ENCODE data around the gene WASL. TPM values are rescaled to one million over a fixed set of nuclear protein-coding genes. Genes with fewer than 3 reads are reported as not detected.

The WASL gene
- polyA plus RNA-seq, 1 donor from 2014 or later = 22.5 TPM

DNA sequence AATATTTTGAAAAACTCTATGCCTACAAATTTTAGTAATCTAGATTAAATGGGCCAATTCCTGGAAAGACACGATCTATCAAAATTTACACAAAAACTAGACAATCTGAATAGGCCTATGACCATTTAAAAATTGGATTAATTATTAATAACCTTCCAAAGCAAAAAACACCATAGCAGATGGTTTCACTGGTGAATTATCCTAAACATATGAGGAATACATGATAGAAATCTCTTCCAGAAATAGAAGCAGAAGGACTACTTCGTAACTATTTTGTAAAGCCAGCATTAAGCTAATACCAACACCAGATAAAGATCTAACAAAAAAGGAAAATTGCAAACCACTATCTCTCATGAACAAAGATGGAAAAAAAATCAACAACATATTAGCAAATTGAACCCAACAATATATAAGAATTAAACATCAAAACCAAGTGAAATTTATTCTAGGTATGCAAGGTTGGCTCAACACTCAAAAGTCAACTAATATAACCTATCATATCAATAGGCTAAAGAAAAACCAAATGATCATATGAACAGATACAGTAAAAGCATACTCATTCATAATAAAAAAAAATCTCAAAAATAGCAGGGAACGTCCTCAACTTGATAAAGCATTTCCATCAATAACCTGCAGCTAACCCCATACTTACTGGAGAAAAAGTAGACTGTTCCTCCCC is 16.3 kb downstream of the WASL start:
- no peaks in the 10 kb centered on the region for H3F3A ChIP-seq (ENCODE audit: insufficient read depth, low read length, poor library complexity, severe bottlenecking)
- H2AFZ ChIP-seq (ENCODE audit: low read depth, low read length) = no peak overlapping the region
- H3K36me3 ChIP-seq (ENCODE audit: insufficient read depth, low read length) = no peaks in the 10 kb centered on the region
- no peaks in the 10 kb centered on the region for H4K20me1 ChIP-seq (ENCODE audit: insufficient read depth)
- no peak overlapping the region for H3K4me3 ChIP-seq (ENCODE audit: low read length)
- no peak overlapping the region for H3K27ac ChIP-seq (ENCODE audit: low read length)
- H3K9me3 ChIP-seq (ENCODE audit: low read length) = no peaks in the 10 kb centered on the region
- TF ChIP-seq EZH2 (IDR thresholded peaks at IDR 0.05; ENCODE audit: borderline replicate concordance, insufficient read depth, low read length, poor library complexity, severe bottlenecking) (no peak), SMC3 (conservative IDR thresholded peaks at IDR 0.05; ENCODE audit: poor library complexity) (no peak), RAD21 (conservative IDR thresholded peaks at IDR 0.05) (no peak), TAF1 (IDR thresholded peaks at IDR 0.05; ENCODE audit: low read depth) (no peak), MXI1 (conservative IDR thresholded peaks at IDR 0.05; ENCODE audit: poor library complexity, severe bottlenecking) (no peak), EP300 (conservative IDR thresholded peaks at IDR 0.05; ENCODE audit: poor library complexity, severe bottlenecking) (no peak), REST (IDR thresholded peaks at IDR 0.05; ENCODE audit: borderline replicate concordance) (no peak), POLR2AphosphoS5 (IDR thresholded peaks at IDR 0.05) (no peak)
- TF ChIP-seq, protein P1, sequence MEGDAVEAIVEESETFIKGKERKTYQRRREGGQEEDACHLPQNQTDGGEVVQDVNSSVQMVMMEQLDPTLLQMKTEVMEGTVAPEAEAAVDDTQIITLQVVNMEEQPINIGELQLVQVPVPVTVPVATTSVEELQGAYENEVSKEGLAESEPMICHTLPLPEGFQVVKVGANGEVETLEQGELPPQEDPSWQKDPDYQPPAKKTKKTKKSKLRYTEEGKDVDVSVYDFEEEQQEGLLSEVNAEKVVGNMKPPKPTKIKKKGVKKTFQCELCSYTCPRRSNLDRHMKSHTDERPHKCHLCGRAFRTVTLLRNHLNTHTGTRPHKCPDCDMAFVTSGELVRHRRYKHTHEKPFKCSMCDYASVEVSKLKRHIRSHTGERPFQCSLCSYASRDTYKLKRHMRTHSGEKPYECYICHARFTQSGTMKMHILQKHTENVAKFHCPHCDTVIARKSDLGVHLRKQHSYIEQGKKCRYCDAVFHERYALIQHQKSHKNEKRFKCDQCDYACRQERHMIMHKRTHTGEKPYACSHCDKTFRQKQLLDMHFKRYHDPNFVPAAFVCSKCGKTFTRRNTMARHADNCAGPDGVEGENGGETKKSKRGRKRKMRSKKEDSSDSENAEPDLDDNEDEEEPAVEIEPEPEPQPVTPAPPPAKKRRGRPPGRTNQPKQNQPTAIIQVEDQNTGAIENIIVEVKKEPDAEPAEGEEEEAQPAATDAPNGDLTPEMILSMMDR (IDR thresholded peaks at IDR 0.05; ENCODE audit: poor library complexity, severe bottlenecking) = no peak
- no peak overlapping the region for H3K4me2 ChIP-seq (ENCODE audit: low read length)
- no peaks in the 10 kb centered on the region for H3K27me3 ChIP-seq (ENCODE audit: insufficient read depth, low read depth, low read length)
- H3K9me2 ChIP-seq (ENCODE audit: insufficient read depth, low read length) = no peaks in the 10 kb centered on the region
- H3K79me2 ChIP-seq (replicated peaks; ENCODE audit: insufficient read depth, low read length) = peaks cover 91% of the 10 kb centered on the region
- no peak overlapping the region for H3K9ac ChIP-seq (ENCODE audit: low read length)

- H4K20me1 ChIP-seq (ENCODE audit: insufficient read depth) = no peaks in the 10 kb centered on the region
Observed at GRCh38 chr7:123729218-123729578, 19.6 kb downstream of the WASL start.

More at GRCh38 chr7:123729218-123729578, 19.6 kb downstream of the WASL start:
- Histone ChIP-seq H3K9me2 (ENCODE audit: insufficient read depth, low read length) (no peaks in the 10 kb centered on the region), H3K4me2 (ENCODE audit: low read length) (no peak overlapping the region), H3K9ac (ENCODE audit: low read length) (no peak overlapping the region), H3K36me3 (ENCODE audit: insufficient read depth, low read length) (no peaks in the 10 kb centered on the region), H3K27ac (ENCODE audit: low read length) (no peak overlapping the region), H3F3A (ENCODE audit: insufficient read depth, low read length, poor library complexity, severe bottlenecking) (no peaks in the 10 kb centered on the region), H3K4me3 (ENCODE audit: low read length) (no peak overlapping the region), H3K27me3 (ENCODE audit: insufficient read depth, low read depth, low read length) (no peaks in the 10 kb centered on the region), H3K79me2 (replicated peaks; ENCODE audit: insufficient read depth, low read length) (peaks cover 91% of the 10 kb centered on the region), H3K9me3 (ENCODE audit: low read length) (no peaks in the 10 kb centered on the region), H2AFZ (ENCODE audit: low read depth, low read length) (no peak overlapping the region)
- no peak for TF ChIP-seq EP300 (conservative IDR thresholded peaks at IDR 0.05; ENCODE audit: poor library complexity, severe bottlenecking)
- TF ChIP-seq, protein P1 (IDR thresholded peaks at IDR 0.05; ENCODE audit: poor library complexity, severe bottlenecking) = no peak
- no peak for TF ChIP-seq POLR2AphosphoS5 (IDR thresholded peaks at IDR 0.05)

Data from neural cell (in vitro differentiated cells).